GM18526 (cell line): ENCODE results near the gene PTK7.

Experiments
- POLR2A ChIP-seq: IDR thresholded peaks from 3 replicates; pipeline ENCODE4 v1.6.1; 2011; ENCODE audit not compliant: insufficient read length; ENCODE audit errors: extremely low read depth

Gene PTK7

DNA sequence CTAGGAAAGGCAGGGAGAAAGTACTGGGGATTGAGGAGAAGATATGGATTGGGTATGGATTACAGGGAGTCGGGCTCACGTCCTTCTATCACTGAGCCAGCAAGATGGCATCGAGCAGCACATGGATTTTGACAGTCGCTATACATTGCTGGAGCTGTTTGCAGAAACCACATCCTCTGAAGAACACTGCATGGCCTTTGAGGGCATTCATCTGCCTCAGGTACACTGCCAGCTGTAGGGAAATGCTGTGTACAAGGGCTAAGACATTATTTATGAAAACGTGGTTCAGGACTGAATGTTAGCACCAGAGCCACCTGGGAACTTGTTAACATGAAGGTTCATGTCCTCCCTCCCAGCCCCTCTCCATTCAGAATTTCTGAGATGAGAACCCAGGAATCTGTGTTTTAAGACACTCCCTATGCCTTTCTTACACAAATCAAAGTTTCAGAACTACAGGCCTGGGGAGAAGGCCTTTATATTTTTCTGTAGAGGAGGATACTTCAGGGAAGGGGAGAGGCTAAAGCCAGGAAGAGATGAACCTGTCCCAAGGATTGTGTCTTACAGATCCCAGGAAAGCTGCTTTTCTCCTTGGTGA is 109.4 kb downstream of the PTK7 start:
- TF ChIP-seq POLR2A: no peak

DNA sequence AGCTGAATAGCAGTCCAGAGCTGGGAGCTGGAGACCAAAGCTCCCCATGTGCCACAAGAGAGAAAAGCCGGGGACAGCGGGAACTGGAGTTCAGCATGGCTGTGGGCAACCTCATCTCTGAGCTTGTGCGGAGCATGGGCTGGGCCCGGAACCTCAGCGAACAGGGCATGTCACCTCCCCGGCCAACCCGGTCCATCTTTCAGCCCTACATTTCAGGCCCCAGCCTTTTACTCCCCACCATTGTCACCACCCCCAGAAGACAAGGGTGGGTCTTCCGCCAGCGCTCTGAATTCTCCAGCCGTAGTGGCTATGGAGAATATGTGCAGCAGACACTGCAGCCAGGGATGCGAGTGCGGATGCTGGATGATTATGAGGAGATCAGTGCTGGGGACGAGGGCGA is 109.9 kb downstream of the PTK7 start:
- TF ChIP-seq POLR2A: no peak

DNA sequence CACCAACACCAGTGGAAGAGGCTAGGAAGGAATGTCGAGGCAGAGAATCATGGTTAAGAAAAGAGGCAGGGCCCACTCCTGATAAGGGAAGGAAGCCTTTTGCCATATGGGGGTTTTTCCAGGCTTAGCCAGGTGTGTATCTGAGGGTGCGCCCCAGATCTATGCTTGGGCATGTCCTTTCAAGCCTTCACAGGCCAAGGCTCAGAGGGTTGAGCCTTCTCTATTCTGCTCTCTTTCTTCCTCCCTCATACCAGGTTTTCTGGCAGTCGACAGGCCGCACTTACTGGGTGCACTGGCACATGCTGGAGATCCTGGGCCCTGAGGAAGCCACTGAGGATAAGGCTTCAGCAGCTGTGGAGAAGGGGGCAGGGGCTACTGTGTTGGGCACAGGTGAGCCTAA is 110.6 kb downstream of the PTK7 start:
- TF ChIP-seq POLR2A: no peak

DNA sequence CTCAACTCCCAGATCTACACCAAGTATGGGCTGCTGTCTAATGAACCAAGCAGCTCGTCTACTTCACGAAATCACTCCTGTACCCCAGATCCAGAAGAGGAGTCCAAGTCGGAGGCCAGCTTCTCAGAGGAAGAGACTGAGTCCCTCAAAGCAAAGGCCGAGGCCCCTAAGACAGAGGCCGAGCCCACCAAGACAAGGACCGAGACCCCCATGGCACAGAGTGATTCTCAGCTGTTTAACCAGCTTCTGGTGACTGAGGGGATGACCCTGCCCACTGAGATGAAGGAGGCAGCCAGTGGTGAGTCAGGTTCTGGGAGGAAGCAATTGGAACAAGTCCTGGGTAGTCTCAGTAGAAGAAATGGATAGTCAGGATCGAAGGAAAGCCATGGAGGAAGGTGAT is 111.7 kb downstream of the PTK7 start:
- no peak for TF ChIP-seq POLR2A

DNA sequence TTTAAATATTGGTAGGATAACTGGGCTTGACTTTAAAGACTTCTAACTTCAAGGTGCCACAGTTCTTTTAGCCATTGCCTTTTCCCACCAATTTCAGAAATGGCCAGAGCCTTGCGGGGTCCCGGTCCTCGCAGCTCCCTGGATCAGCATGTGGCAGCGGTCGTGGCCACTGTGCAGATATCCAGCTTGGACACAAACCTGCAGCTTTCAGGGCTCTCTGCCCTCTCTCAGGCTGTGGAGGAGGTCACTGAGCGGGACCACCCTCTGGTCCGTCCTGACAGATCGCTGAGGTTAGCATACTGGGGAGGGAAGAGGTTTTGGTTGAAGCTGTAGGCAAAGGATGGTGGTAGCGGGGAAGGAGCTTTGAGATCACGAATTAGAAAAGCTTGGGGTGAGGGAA is 112.3 kb downstream of the PTK7 start:
- no peak for TF ChIP-seq POLR2A

DNA sequence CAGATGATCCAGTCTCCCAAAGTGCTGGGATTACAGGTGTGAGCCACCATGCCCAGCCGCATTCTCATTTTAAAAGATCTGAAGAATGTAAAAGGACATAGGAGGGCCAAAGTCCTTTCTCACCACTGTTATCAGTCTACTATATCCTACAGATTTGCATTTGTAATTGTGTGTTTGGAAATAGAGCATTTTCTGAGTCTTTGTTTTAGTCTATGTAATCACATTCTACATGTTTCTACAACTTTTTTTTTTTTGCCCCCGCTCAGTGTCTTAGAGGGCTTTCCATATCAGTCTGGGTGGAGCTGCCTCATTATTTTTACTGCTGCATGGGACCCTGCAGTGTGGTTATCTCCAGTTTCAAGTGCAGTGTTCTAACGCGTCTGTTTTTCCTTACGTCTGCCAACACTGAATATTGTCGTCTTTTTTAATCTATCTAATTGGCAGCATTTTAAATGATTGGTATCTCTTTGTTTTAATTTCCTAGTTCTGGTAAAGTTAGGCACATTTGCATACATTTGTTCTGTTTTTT is 113.7 kb downstream of the PTK7 start:
- TF ChIP-seq POLR2A: no peak

DNA sequence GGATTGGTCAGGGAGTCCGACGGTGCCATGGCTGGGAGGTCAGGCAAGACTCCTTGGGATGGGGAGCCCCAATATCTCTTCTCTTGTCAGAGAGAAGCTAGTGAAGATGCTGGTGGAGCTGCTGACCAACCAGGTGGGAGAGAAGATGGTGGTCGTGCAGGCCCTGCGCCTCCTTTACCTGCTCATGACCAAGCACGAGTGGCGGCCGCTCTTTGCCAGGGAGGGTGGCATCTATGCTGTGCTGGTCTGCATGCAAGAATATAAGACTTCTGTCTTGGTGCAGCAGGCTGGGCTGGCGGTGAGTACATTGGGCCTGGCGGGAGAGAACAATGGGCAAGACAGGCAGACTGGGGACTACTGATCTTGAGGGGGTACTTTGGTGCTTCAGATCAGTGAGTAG is 116.8 kb downstream of the PTK7 start:
- no peak for TF ChIP-seq POLR2A

- TF ChIP-seq POLR2A: no peak
Measured at GRCh38 chr6:43193929-43194328, 117.8 kb downstream of the PTK7 start.

GRCh38 chr6:43196337-43196736 is 120.2 kb downstream of the PTK7 start:
- TF ChIP-seq POLR2A: no peak

- TF ChIP-seq POLR2A: no peak
Measured at GRCh38 chr6:43199912-43200311, 123.8 kb downstream of the PTK7 start.

- no peak for TF ChIP-seq POLR2A
Measured at GRCh38 chr6:43200541-43200940, 124.4 kb downstream of the PTK7 start.

- TF ChIP-seq POLR2A: no peak
Measured at GRCh38 chr6:43202451-43202850, 126.3 kb downstream of the PTK7 start.

GRCh38 chr6:43203029-43203717 is 127.1 kb downstream of the PTK7 start:
- no peak for TF ChIP-seq POLR2A

- TF ChIP-seq POLR2A: no peak
Measured at GRCh38 chr6:43203718-43204095, 127.6 kb downstream of the PTK7 start.

GRCh38 chr6:43204271-43205105 is 128.4 kb downstream of the PTK7 start:
- TF ChIP-seq POLR2A: no peak

DNA sequence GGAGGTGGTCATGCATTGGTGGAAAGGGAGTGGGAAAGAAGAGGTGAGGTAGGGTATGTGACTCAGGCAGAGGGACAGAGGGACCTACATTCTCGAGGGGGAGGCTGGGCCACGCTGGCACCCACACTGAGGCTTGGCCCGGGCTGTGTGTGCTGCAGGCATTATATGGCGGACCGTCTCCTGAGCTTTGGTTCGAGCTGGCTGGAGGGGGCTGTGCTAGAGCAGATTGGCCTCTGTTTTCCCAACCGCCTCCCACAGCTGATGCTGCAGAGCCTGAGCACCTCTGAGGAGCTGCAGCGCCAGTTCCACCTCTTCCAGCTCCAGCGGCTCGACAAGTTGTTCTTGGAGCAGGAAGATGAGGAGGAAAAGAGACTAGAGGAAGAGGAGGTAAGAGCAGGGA is 129.7 kb downstream of the PTK7 start:
- no peak for TF ChIP-seq POLR2A

DNA sequence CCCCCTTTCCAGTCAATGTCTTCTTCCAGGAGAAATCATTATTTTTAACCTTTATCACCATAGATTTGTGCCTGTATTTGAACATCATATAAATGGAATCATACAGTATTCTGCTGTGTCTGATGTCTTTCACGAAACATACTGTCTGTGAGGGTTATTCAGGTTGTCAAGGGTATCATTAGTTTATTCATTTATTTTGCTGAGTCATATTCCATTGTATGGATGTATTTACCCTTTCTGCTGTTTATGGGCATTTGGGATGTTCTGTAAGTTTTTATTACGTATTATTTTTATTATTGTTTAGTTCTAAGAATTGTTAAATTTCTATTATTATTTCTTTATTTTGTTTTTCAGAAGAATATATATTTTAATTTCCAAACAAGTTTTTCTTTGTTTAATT is 131.2 kb downstream of the PTK7 start:
- TF ChIP-seq POLR2A: no peak
